RWPE1 (cell line): Measurements from ENCODE around the gene ZBTB17.
A peak's percentile ranks its signal among the peaks of the same experiment; 100 is the strongest.

ENCODE experiments used
- CTCF ChIA-PET: fragments of 350-600 bp; sonication (Branson Sonifier 250); formaldehyde crosslinking; extraction: SDS; loops from one replicate; lab custom pipeline; 2021; lab: Yijun Ruan, JAX
- POLR2A ChIA-PET: fragments of 400-600 bp; formaldehyde crosslinking; extraction: SDS; loops from one replicate; lab custom pipeline; 2020; ENCODE audit warnings: antibody characterized with exemption; ENCODE audit not compliant: low non-redundant PET; lab: Yijun Ruan, JAX
- DNase-seq: peaks from one replicate; pipeline ENCODE4 v3.0.0; 2012; ENCODE audit warnings: low spot score
- H3K27ac ChIP-seq: fragments of 450-650 bp; 2 replicates; pipeline ENCODE4 v1.5.1; 2017
- TF ChIP-seq, protein P1 (sequence below): fragments of 450-650 bp; conservative IDR thresholded peaks from 2 replicates; pipeline ENCODE4 v1.5.1; 2017; ENCODE audit warnings: low read depth, mild to moderate bottlenecking

The ZBTB17 gene

DNA sequence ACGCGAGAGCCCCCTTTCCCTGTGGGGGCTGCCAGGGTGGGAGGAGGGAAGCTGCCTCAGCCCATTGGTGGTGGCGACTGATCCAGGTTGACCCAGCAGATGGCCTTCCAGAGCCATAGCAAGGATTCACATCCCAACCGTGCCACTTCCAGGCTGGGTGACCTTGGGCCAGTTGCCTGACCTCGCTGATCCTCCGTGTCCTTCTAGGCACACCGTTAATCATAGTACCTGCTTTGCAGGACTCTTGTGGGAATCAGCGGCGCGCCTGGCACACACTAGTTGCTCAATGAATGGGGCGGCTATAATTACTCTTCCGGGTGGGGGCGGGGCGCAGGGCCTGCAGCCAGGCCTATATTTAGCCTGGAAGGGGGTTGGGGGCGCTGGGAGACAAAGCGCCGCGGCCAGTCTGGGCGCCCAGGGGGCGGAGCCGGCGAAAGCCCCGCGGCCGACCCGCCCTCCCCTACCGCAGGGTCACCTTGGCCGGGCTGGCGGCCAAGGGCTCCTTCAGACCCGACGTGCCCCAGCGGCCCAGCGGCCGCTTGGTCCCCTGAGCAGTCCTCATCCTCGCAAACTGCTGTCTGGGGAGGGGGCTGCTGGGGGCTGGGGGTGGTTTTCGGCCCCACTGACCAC is 36.8 kb upstream of the ZBTB17 start:
- POLR2A ChIA-PET: no interaction called here
- peak overlapping the region; percentile 70 for H3K27ac ChIP-seq
- CTCF ChIA-PET: interaction anchor here (2.2 kb wide), 1 partner anchor 43 kb away, joined by 5 read pairs; no protein-coding TSS in a partner anchor
- DNase-seq: no peak
- TF ChIP-seq, protein P1, sequence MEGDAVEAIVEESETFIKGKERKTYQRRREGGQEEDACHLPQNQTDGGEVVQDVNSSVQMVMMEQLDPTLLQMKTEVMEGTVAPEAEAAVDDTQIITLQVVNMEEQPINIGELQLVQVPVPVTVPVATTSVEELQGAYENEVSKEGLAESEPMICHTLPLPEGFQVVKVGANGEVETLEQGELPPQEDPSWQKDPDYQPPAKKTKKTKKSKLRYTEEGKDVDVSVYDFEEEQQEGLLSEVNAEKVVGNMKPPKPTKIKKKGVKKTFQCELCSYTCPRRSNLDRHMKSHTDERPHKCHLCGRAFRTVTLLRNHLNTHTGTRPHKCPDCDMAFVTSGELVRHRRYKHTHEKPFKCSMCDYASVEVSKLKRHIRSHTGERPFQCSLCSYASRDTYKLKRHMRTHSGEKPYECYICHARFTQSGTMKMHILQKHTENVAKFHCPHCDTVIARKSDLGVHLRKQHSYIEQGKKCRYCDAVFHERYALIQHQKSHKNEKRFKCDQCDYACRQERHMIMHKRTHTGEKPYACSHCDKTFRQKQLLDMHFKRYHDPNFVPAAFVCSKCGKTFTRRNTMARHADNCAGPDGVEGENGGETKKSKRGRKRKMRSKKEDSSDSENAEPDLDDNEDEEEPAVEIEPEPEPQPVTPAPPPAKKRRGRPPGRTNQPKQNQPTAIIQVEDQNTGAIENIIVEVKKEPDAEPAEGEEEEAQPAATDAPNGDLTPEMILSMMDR: no peak

DNA sequence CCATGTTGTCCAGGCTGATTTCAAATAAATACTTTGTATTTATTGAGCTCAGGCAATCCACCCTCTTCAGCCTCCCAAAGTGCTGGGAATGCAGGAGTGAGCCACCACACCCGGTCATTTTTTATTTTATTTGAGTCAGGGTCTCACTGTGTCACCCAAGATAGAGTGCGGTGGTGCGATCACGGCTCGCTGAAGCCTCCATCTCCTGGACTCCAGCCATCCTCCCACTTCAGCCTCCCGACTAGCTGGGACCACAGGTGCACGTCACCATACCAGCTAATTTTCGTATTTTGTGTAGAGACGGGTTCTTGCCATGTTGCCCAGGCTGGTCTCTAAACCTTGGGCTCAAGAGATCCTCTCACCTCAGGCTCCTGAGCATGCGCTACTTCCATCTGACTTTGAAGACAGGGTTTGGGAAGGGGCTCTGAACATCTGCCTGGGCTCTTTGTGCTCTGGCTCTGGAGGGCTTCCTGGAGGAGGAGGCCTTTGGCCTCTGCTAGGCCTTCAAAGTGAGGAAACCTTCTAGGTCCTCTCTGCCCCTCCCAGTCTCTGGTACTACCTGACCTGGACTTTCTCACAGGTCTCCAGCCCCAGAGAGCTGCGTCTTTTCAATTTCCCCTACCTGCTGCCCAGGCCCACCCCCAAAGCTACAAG is 36.2 kb upstream of the ZBTB17 start:
- TF ChIP-seq, protein P1: no peak
- ChIA-PET POLR2A (no interaction called here), CTCF (interaction anchor here (2.2 kb wide), 1 partner anchor 43 kb away, joined by 5 read pairs; no protein-coding TSS in a partner anchor)
- peak overlapping the region; percentile 70; the same call in 1 of the 2 replicates for H3K27ac ChIP-seq
- no peak for DNase-seq

DNA sequence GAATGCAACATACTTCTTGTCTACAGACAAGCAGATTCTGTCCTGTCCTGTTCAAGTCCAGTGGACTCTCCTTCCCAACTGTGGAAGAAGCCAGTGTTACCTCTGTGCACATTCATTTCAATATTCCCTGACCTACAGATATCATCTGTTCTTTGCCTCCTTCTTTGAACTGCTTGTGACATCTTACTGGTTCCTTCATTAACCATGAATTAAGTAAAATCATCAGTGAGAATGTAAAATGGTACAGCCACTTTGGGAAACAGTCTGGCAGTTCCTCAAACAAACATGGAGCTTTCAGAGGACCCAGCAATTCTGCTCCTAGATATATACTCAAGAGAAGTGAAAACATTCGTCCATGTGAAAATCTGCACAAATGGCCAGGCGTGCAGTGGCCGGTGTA is 34.9 kb upstream of the ZBTB17 start:
- ChIA-PET CTCF (interaction anchor here (0.7 to 1.5 kb wide), 2 partner anchors 20 to 35 kb away, joined by 3 to 6 read pairs; no protein-coding TSS in a partner anchor), POLR2A (no interaction called here)
- no peak for DNase-seq
- H3K27ac ChIP-seq: no peak overlapping the region
- TF ChIP-seq, protein P1: no peak

DNA sequence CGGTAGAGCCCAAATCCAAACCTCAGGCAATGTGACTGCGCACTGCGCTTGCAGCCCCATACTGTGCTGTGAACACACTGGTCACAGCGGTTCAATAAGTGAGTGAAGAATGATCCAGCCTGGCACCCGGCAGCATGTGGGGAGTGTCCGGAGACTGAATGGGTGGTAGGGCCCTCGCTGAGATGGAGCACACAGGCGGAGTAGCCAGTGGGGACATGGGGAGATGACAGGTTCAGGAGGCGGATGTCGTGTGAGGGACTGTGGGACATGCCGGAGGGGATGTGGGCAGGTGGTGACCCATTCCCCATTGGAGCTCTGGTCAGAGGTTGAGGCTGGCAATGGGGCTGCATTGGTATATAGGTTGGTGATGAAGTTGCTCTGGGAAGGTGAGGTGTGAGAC is 33.8 kb upstream of the ZBTB17 start:
- TF ChIP-seq, protein P1: no peak
- no peak for DNase-seq
- ChIA-PET CTCF (interaction anchor here (0.7 to 1.5 kb wide), 3 partner anchors 15 to 23 kb away, joined by 3 to 9 read pairs (median 6); no protein-coding TSS in a partner anchor), POLR2A (no interaction called here)
- H3K27ac ChIP-seq: no peak overlapping the region

DNA sequence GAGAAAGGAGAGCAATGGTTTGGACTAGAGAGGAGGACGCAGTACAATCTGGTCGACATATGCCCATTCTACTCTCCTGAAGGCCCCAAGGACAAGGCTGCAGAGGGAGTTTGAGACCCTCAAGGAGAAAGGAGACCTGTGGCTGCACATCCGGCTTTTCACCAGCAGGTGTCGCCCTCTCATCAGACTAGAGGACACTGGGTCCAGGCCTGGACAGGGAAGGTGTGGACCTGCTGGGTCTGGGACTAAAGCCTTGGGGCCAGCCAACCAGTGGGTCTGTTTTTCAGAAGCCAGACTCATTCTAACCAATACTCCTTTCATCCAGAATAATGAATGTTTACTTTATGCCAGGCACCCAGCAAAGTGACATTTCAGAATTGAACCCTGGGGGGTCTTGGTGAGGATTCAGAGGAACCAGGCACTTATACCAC is 33.1 kb upstream of the ZBTB17 start:
- TF ChIP-seq, protein P1: peak; percentile 95
- peak; percentile 64 for DNase-seq
- CTCF ChIA-PET: interaction anchor here (0.7 to 1.5 kb wide), 3 partner anchors 16 to 24 kb away, joined by 3 to 9 read pairs (median 6); no protein-coding TSS in a partner anchor
- H3K27ac ChIP-seq: peak overlapping the region; percentile 29; the same call in 1 of the 2 replicates
- POLR2A ChIA-PET: no interaction called here

DNA sequence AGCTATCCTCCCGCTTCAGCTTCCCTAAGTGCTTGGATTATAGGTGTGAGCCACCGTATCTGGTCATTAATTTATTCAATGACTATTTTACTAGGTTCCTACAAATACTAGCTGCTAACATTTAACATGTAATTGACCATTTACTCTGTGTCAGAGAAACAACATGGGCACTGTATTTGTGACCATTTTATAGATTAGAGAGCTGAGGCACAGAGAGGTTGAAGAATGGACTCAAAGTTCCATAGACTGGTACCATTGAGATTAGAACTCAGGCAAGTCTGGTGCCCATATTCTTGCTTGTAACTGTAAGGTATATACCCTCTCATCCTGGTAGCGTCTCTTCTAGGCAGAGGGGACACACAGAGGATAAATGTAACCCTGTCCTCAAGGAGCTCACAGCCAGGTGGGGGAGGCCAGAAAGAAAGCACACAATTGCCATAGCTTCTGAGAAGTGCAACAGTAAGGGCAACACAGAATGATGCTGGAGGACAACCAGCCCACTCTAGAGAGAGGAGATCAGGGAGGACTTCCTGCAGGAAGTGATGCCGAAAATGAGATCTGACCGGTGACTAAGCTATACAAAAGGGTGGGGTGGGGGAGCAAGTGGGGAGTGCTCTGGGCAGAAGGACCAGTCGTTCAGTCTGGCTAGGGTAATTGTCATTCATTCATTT is 31.9 kb upstream of the ZBTB17 start:
- no peak for DNase-seq
- POLR2A ChIA-PET: interaction anchor here (0.6 kb wide), 1 partner anchor 171 kb away, joined by 3 read pairs; no protein-coding TSS in a partner anchor
- CTCF ChIA-PET: interaction anchor here (0.6 to 1.7 kb wide), 5 partner anchors 9 to 186 kb away, joined by 3 to 7 read pairs (median 7); no protein-coding TSS in a partner anchor
- TF ChIP-seq, protein P1: no peak
- peak overlapping the region; percentile 67 for H3K27ac ChIP-seq
